IMR-90 (cell line): ENCODE data around the gene HLA-F. TPM values are rescaled to one million over a fixed set of nuclear protein-coding genes. Genes with fewer than 3 reads are reported as not detected.

Experiments used
- ATAC-seq: fragments of 200-7000 bp; cut with Tn5 transposase; 2 replicates; pipeline ENCODE4 v1.9.1; 2020; ENCODE audit warnings: low read depth, mild to moderate bottlenecking, moderate library complexity
- BruUV-seq: library from RNA; stranded (reverse); fragments of 400-500 nt; replicated peaks from 2 replicates; lab custom pipeline; 2021; lab: Mats Ljungman, UMichigan
- CTCF ChIA-PET: fragments of 300-600 bp; formaldehyde crosslinking; extraction: SDS; loops from one replicate; lab custom pipeline; 2021; ENCODE audit warnings: antibody characterized with exemption; lab: Yijun Ruan, JAX
- POLR2A ChIA-PET: fragments of 300-600 bp; sonication (Branson Sonifier 250); formaldehyde crosslinking; loops from one replicate; lab custom pipeline; 2022; ENCODE audit warnings: antibody characterized with exemption; ENCODE audit not compliant: unreplicated experiment; lab: Charles Lee
- DNase-seq: peaks from one replicate; pipeline ENCODE4 v3.0.0; 2013
- H2AFZ ChIP-seq: replicated peaks from 2 replicates; pipeline ENCODE3; 2013; ENCODE audit warnings: low read length, mild to moderate bottlenecking; ENCODE audit not compliant: poor library complexity
- H2AK5ac ChIP-seq: 2 replicates; pipeline ENCODE4 v1.6.1; 2013; ENCODE audit warnings: low read depth, low read length, inconsistent platforms
- H2AK9ac ChIP-seq: replicated peaks from 2 replicates; pipeline ENCODE3; 2013; ENCODE audit warnings: mild to moderate bottlenecking, low read depth, low read length, moderate library complexity; ENCODE audit not compliant: poor library complexity
- H2BK120ac ChIP-seq: 2 replicates; pipeline ENCODE4 v1.6.1; 2013; ENCODE audit warnings: low read depth, low read length, inconsistent platforms
- H2BK15ac ChIP-seq: 3 replicates; pipeline ENCODE4 v1.6.1; 2013; ENCODE audit warnings: low read depth, low read length, inconsistent platforms
- H2BK20ac ChIP-seq: 2 replicates; pipeline ENCODE4 v1.6.1; 2013; ENCODE audit warnings: low read depth, mild to moderate bottlenecking, inconsistent platforms, low read length, moderate library complexity
- H2BK5ac ChIP-seq: 2 replicates; pipeline ENCODE4 v1.6.1; 2013; ENCODE audit warnings: mild to moderate bottlenecking, low read depth, low read length, inconsistent platforms; ENCODE audit not compliant: poor library complexity, severe bottlenecking
- H3K14ac ChIP-seq: replicated peaks from 2 replicates; pipeline ENCODE4 v1.6.1; 2013; ENCODE audit warnings: low read depth, low read length, inconsistent platforms
- H3K18ac ChIP-seq: 2 replicates; pipeline ENCODE4 v1.6.1; 2013; ENCODE audit warnings: low read depth, low read length, control low read depth
- H3K23ac ChIP-seq: 2 replicates; pipeline ENCODE4 v1.6.1; 2013; ENCODE audit warnings: low read depth, low read length, inconsistent platforms
- H3K27ac ChIP-seq: 2 replicates; pipeline ENCODE4 v1.5.1; 2013; ENCODE audit warnings: mild to moderate bottlenecking, control low read depth, low read length; ENCODE audit not compliant: insufficient read depth
- H3K27me3 ChIP-seq: 2 replicates; pipeline ENCODE4 v1.6.1; 2013; ENCODE audit warnings: low read length; ENCODE audit not compliant: control insufficient read depth, insufficient read depth
- H3K36me3 ChIP-seq: 2 replicates; pipeline ENCODE4 v1.6.1; 2013; ENCODE audit warnings: low read length, mixed read lengths; ENCODE audit not compliant: control insufficient read depth, insufficient read depth
- H3K4ac ChIP-seq: 2 replicates; pipeline ENCODE4 v1.6.1; 2013; ENCODE audit warnings: low read depth, low read length, inconsistent platforms
- H3K4me1 ChIP-seq: 2 replicates; pipeline ENCODE4 v1.6.1; 2013; ENCODE audit warnings: low read length, mixed read lengths; ENCODE audit not compliant: control insufficient read depth, insufficient read depth
- H3K4me2 ChIP-seq: 2 replicates; pipeline ENCODE4 v1.6.1; 2013; ENCODE audit warnings: low read depth, mild to moderate bottlenecking, control low read depth, low read length, moderate library complexity
- H3K4me3 ChIP-seq: 2 replicates; pipeline ENCODE4 v1.5.1; 2013; ENCODE audit warnings: low read depth, mild to moderate bottlenecking, control low read depth, low read length, moderate library complexity; ENCODE audit not compliant: insufficient read depth
- H3K56ac ChIP-seq: 2 replicates; pipeline ENCODE4 v1.6.1; 2013; ENCODE audit warnings: low read length, inconsistent platforms; ENCODE audit not compliant: insufficient read depth; ENCODE audit errors: extremely low read depth
- H3K79me1 ChIP-seq, 2 experiments: 2 replicates each; pipeline ENCODE4 v1.6.1; 2013; ENCODE audit warnings: low read length in 2 of 2, inconsistent platforms in 1 of 2, low read depth in 1 of 2
- H3K9ac ChIP-seq: 2 replicates; pipeline ENCODE4 v1.6.1; 2013; ENCODE audit warnings: low read depth, low read length, control low read depth
- H3K9me1 ChIP-seq: 2 replicates; pipeline ENCODE4 v1.6.1; 2013; ENCODE audit warnings: low read length, inconsistent platforms; ENCODE audit not compliant: insufficient read depth
- H3K9me3 ChIP-seq: 2 replicates; pipeline ENCODE4 v1.6.1; 2013; ENCODE audit warnings: low read length; ENCODE audit not compliant: control insufficient read depth, insufficient read depth
- H4K20me1 ChIP-seq: 2 replicates; pipeline ENCODE4 v1.6.1; 2013; ENCODE audit warnings: low read length, inconsistent platforms; ENCODE audit not compliant: insufficient read depth
- H4K5ac ChIP-seq: 2 replicates; pipeline ENCODE4 v1.6.1; 2013; ENCODE audit warnings: mild to moderate bottlenecking, low read depth, low read length, control low read depth
- H4K8ac ChIP-seq, 2 experiments: 2 replicates each; pipeline ENCODE4 v1.6.1; 2013; ENCODE audit warnings: low read depth in 2 of 2, low read length in 2 of 2, control low read depth in 1 of 2, inconsistent platforms in 1 of 2
- H4K91ac ChIP-seq: 2 replicates; pipeline ENCODE4 v1.6.1; 2013; ENCODE audit warnings: low read depth, low read length, inconsistent platforms; ENCODE audit not compliant: insufficient read depth
- BHLHE40 ChIP-seq: fragments of 150-350 bp; IDR thresholded peaks from 2 replicates; pipeline ENCODE4 v1.6.1; 2016; ENCODE audit warnings: mild to moderate bottlenecking, low read depth, low read length
- CHD1 ChIP-seq: IDR thresholded peaks from 2 replicates; pipeline ENCODE4 v1.6.1; 2012; ENCODE audit warnings: low read depth, low read length, improper control_type of control experiment
- RAD21 ChIP-seq: IDR thresholded peaks from 2 replicates; pipeline ENCODE4 v1.6.1; 2012; ENCODE audit warnings: low read length, improper control_type of control experiment
- WGBS, 2 experiments: methylation state at CpG; one replicate each; pipeline versions ENCODE4 v1.1.5 to v1.1.7; 2013; ENCODE audit warnings: missing lambda C conversion rate in 2 of 2; ENCODE audit not compliant: insufficient read length in 1 of 2; ENCODE audit errors: extremely low coverage in 2 of 2; 5-methylcytosine and 5-hydroxymethylcytosine counted together
- dilution Hi-C: fragments of 300-500 bp; cut with HindIII; formaldehyde crosslinking; loops from one replicate; pipeline ENCODE4 v1.14.3; 2018; ENCODE audit warnings: low sequenced_read_pairs; ENCODE audit not compliant: unreplicated experiment
- in situ Hi-C: fragments of 300-500 bp; cut with MboI; formaldehyde crosslinking; loops from 3 replicates; pipeline ENCODE4 v1.14.3; 2019; ENCODE audit warnings: low sequenced_read_pairs, inconsistent platforms, mixed read lengths
- intact Hi-C: fragments of 100-400 bp; cut with micrococcal nuclease; formaldehyde crosslinking; loops from 2 replicates; pipeline ENCODE4 v1.10.0; 2022
- polyA plus RNA-seq, 3 experiments: library from polyadenylated mRNA; depleted of rRNA; stranded (reverse); fragments of >200 nt; gene quantifications; 2 replicates each; pipeline ENCODE4 v1.2.3, GENCODE V29; 2012; ENCODE audit warnings: low replicate concordance in 1 of 3
- total RNA-seq: library from RNA; depleted of rRNA; stranded (reverse); fragments of >200 nt; gene quantifications from 2 replicates; pipeline ENCODE4 v1.2.3, GENCODE V29; 2012

The HLA-F gene
- total and polyA plus RNA-seq, 2 of the 4 experiments (the other 2 are of a cell fraction), result not detected

GRCh38 chr6:29743025-29743424, 19.8 kb downstream of the HLA-F start:
- H3K56ac ChIP-seq, result no peak overlapping the region
- H4K5ac ChIP-seq, result no peak overlapping the region
- H3K27ac ChIP-seq, result no peak overlapping the region
- no peak overlapping the region for H2BK120ac ChIP-seq
- H3K18ac ChIP-seq, result no peak overlapping the region
- H3K4me2 ChIP-seq, result no peak overlapping the region
- dilution Hi-C loops, result no loop called here
- no peak overlapping the region for H4K8ac ChIP-seq
- POLR2A ChIA-PET, result no interaction called here
- H4K91ac ChIP-seq, result no peak overlapping the region
- no peaks in the 10 kb centered on the region for H3K79me1 ChIP-seq
- no peak overlapping the region for H3K23ac ChIP-seq
- H2AK9ac ChIP-seq, result no peak overlapping the region
- H3K36me3 ChIP-seq, result peaks cover 2% of the 10 kb centered on the region; the same call in 1 of the 2 replicates
- no peak overlapping the region for H2AFZ ChIP-seq
- no peaks in the 10 kb centered on the region; the same call in 1 of the 2 replicates for H3K9me1 ChIP-seq
- no peaks in the 10 kb centered on the region; the same call in 1 of the 2 replicates for H3K27me3 ChIP-seq
- H3K4me1 ChIP-seq, result peaks cover 7% of the 10 kb centered on the region; the same call in 1 of the 2 replicates
- WGBS, 2 experiments, result no CpG with 5 or more reads among the region's 1 CpG
- no peak overlapping the region for H3K14ac ChIP-seq
- peaks cover 2% of the 10 kb centered on the region; the same call in 1 of the 2 replicates for H4K20me1 ChIP-seq
- H3K9me3 ChIP-seq, result no peaks in the 10 kb centered on the region
- no peak overlapping the region for H2AK5ac ChIP-seq
- ATAC-seq, result no peak
- CTCF ChIA-PET, result interaction anchor here (1.6 kb wide), 1 partner anchor 10 kb away, joined by 5 read pairs; no protein-coding TSS in a partner anchor
- BruUV-seq, result no TSS peak
- no peak for DNase-seq
- H3K9ac ChIP-seq, result no peak overlapping the region
- no peak overlapping the region for H3K4ac ChIP-seq
- TF ChIP-seq RAD21, result no peak
- no peak for TF ChIP-seq CHD1
- no peak for TF ChIP-seq BHLHE40
- H3K4me3 ChIP-seq, result no peak overlapping the region
- H2BK20ac ChIP-seq, result no peak overlapping the region
- no peak overlapping the region for H2BK15ac ChIP-seq
- no peak overlapping the region for H2BK5ac ChIP-seq
- in situ Hi-C loops, result loop anchor here (25.0 kb wide), 1 partner anchor 269 kb away; no protein-coding TSS in a partner anchor
- intact Hi-C loops, result no loop called here
